GM10248 (cell line): Measurements from ENCODE around the gene U2SURP.

ENCODE experiments used
- CTCF ChIA-PET: fragments of 300-600 bp; sonication (Branson Sonifier 250); formaldehyde crosslinking; extraction: SDS; loops from one replicate; lab custom pipeline; 2021; ENCODE audit warnings: antibody characterized with exemption; lab: Yijun Ruan, JAX
- POLR2A ChIA-PET: fragments of 350-650 bp; sonication (Branson Sonifier 250); formaldehyde crosslinking; extraction: SDS; loops from one replicate; lab custom pipeline; 2020; ENCODE audit warnings: antibody characterized with exemption; lab: Yijun Ruan, JAX
- DNase-seq: peaks from one replicate; pipeline ENCODE4 v3.0.0; 2012; ENCODE audit errors: extremely low spot score
- TF ChIP-seq, protein P1 (sequence below): IDR thresholded peaks from 2 replicates; pipeline ENCODE4 v1.5.1; 2012; ENCODE audit warnings: mild to moderate bottlenecking, low read depth; ENCODE audit errors: extremely low read depth, missing control alignments, control extremely low read depth

U2SURP gene

DNA sequence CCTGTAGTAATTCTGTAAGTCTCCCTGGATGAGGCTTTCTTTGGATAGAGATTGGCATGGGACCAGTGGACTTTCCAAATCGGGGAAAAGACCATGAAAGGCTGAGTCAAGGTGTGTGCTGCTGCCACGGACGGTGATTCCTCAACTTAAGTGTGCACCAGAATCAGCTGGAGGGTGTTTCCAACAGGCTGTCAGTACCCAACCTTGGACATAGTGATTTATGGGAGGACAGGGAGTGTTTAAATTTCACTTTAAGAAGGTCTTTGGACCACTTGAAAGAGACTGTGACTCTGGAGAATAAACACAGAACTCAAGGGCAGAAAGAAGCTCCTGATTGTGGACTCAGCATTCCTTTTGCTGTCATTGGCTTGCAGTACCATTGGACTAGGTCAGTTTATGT lies 97.8 kb downstream of the U2SURP start:
- ChIA-PET POLR2A (no interaction called here), CTCF (interaction anchor here (0.8 to 2.5 kb wide), 2 partner anchors 10 to 280 kb away, joined by 3 to 10 read pairs; no protein-coding TSS in a partner anchor)
- TF ChIP-seq, protein P1, sequence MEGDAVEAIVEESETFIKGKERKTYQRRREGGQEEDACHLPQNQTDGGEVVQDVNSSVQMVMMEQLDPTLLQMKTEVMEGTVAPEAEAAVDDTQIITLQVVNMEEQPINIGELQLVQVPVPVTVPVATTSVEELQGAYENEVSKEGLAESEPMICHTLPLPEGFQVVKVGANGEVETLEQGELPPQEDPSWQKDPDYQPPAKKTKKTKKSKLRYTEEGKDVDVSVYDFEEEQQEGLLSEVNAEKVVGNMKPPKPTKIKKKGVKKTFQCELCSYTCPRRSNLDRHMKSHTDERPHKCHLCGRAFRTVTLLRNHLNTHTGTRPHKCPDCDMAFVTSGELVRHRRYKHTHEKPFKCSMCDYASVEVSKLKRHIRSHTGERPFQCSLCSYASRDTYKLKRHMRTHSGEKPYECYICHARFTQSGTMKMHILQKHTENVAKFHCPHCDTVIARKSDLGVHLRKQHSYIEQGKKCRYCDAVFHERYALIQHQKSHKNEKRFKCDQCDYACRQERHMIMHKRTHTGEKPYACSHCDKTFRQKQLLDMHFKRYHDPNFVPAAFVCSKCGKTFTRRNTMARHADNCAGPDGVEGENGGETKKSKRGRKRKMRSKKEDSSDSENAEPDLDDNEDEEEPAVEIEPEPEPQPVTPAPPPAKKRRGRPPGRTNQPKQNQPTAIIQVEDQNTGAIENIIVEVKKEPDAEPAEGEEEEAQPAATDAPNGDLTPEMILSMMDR = no peak
- no peak for DNase-seq

GRCh38 chr3:143099690-143100089 lies 98.3 kb downstream of the U2SURP start:
- TF ChIP-seq, protein P1 = no peak
- CTCF ChIA-PET = interaction anchor here (1.2 to 2.5 kb wide), 2 partner anchors 9 to 15 kb away, joined by 3 to 10 read pairs; no protein-coding TSS in a partner anchor
- POLR2A ChIA-PET = no interaction called here
- DNase-seq = no peak

- DNase-seq = no peak
- CTCF ChIA-PET = interaction anchor here (0.7 to 1.2 kb wide), 2 partner anchors 13 to 15 kb away, joined by 3 read pairs; no protein-coding TSS in a partner anchor
- TF ChIP-seq, protein P1 = no peak
- POLR2A ChIA-PET = no interaction called here
Observed at GRCh38 chr3:143100451-143100850, 99.1 kb downstream of the U2SURP start.

DNA sequence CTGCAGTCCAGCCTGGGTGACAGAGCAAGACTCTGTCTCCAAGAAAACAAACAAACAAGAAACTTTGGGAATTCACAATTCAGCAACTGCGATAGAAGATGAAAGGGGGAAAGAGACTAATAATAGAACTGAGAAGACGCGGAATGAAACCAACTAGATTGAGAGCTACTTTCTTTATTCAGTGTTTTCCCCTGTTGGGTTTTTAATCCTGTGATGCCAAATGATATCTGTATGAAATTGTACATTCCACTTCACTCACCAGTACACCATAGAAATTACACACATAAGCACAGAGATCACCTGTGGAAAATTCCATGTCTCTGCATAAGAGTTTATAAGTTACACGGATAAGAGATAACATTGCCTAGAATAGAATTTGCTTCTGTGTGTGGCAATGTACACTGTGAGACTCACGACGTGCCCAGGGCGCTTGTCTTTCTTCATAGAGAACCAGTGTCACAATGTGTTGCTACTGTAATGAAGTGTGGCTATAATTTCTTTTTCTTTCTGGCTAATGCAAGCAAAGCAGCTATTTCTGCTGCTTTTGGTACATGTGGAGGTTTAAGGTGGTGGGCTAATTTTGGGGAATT lies 100.5 kb downstream of the U2SURP start:
- TF ChIP-seq, protein P1 = no peak
- ChIA-PET CTCF (no interaction called here), POLR2A (no interaction called here)
- DNase-seq = no peak

- DNase-seq = no peak
- TF ChIP-seq, protein P1 = no peak
- POLR2A ChIA-PET = no interaction called here
- CTCF ChIA-PET = no interaction called here
Observed at GRCh38 chr3:143103652-143104051, 102.3 kb downstream of the U2SURP start.

- ChIA-PET CTCF (interaction anchor here (1.4 kb wide), 1 partner anchor 10 kb away, joined by 4 read pairs; no protein-coding TSS in a partner anchor), POLR2A (no interaction called here)
- no peak for DNase-seq
- TF ChIP-seq, protein P1 = no peak
Observed at GRCh38 chr3:143105170-143105569, 103.8 kb downstream of the U2SURP start.
